ENCODE results near the gene LRRC10.

The LRRC10 gene

GRCh38 chr12:69563166-69563762 is 47.4 kb downstream of the LRRC10 start:
- no peak for DNase-seq
